ENCODE results near the gene MT1A.

Gene MT1A

DNA sequence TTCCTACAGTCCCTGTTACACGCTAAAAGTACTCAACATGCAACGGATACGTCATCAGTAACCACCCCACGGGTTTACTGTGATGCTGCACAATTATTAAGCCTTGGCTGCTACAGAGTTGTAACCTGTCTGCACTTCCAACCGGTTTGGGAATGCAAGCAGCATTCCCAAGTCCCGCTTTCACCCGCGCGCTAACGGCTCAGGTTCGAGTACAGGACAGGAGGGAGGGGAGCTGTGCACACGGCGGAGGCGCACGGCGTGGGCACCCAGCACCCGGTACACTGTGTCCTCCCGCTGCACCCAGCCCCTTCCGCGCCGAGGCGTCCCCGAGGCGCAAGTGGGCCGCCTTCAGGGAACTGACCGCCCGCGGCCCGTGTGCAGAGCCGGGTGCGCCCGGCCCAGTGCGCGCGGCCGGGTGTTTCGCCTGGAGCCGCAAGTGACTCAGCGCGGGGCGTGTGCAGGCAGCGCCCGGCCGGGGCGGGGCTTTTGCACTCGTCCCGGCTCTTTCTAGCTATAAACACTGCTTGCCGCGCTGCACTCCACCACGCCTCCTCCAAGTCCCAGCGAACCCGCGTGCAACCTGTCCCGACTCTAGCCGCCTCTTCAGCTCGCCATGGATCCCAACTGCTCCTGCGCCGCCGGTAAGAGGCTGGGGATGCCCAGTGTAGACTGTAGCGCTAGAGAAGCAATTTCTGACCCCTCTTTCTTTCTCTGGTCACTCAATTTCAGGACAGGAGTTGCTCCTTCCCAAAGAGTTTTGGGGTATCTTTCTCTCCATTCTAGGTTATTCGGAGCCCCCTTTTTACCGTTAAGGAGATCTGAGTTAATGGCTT is 30.2 kb upstream of the MT1A start, which contains the start of gene MT2A:
Gene MT2A, plus strand, starts transcription at position 542 of the 833 bp plus-strand sequence. Its CDS starts 72 bp downstream, at position 614.
- peak within 1 kb of the TSS; percentile 63 for H3K9ac ChIP-seq (ENCODE audit: low read depth, low read length)
- no peaks in the 10 kb centered on the region for H3K36me3 ChIP-seq (ENCODE audit: insufficient read depth, low read length)
- H2AFZ ChIP-seq (ENCODE audit: low read depth, low read length) = peak within 1 kb of the TSS; percentile 88
- H3K9me3 ChIP-seq (ENCODE audit: insufficient read depth, low read length, severe bottlenecking) = no peaks in the 10 kb centered on the region
- H3K4me2 ChIP-seq (ENCODE audit: insufficient read depth, low read length) = peak within 1 kb of the TSS; percentile 89
- H4K20me1 ChIP-seq (ENCODE audit: insufficient read depth, low read length) = no peaks in the 10 kb centered on the region
- H3K27me3 ChIP-seq (ENCODE audit: insufficient read depth, low read length, poor library complexity) = no peaks in the 10 kb centered on the region
- TF ChIP-seq EZH2 (IDR thresholded peaks at IDR 0.05; ENCODE audit: borderline replicate concordance, low read depth, low read length, severe bottlenecking) = no peak
- TF ChIP-seq, protein P1, sequence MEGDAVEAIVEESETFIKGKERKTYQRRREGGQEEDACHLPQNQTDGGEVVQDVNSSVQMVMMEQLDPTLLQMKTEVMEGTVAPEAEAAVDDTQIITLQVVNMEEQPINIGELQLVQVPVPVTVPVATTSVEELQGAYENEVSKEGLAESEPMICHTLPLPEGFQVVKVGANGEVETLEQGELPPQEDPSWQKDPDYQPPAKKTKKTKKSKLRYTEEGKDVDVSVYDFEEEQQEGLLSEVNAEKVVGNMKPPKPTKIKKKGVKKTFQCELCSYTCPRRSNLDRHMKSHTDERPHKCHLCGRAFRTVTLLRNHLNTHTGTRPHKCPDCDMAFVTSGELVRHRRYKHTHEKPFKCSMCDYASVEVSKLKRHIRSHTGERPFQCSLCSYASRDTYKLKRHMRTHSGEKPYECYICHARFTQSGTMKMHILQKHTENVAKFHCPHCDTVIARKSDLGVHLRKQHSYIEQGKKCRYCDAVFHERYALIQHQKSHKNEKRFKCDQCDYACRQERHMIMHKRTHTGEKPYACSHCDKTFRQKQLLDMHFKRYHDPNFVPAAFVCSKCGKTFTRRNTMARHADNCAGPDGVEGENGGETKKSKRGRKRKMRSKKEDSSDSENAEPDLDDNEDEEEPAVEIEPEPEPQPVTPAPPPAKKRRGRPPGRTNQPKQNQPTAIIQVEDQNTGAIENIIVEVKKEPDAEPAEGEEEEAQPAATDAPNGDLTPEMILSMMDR (IDR thresholded peaks at IDR 0.05; ENCODE audit: borderline replicate concordance, extremely low read depth, low read length, poor library complexity, severe bottlenecking) = no peak
- ATAC-seq (ENCODE audit: insufficient read depth, low read depth) = peak; percentile 92
- peak within 1 kb of the TSS; percentile 44 to 70; a peak in 3 of 4 replicates for H3K4me3 ChIP-seq (ENCODE audit: low read depth in 1 of 2, low read length in 2 of 2)
- peak within 1 kb of the TSS; percentile 87 for H3K27ac ChIP-seq (ENCODE audit: low read length)
- H3K79me2 ChIP-seq (ENCODE audit: insufficient read depth, low read length) = no peaks in the 10 kb centered on the region
- peaks cover 41% of the 10 kb centered on the region for H3K4me1 ChIP-seq (ENCODE audit: insufficient read depth, low read length)
- peak; percentile 92 for DNase-seq

DNA sequence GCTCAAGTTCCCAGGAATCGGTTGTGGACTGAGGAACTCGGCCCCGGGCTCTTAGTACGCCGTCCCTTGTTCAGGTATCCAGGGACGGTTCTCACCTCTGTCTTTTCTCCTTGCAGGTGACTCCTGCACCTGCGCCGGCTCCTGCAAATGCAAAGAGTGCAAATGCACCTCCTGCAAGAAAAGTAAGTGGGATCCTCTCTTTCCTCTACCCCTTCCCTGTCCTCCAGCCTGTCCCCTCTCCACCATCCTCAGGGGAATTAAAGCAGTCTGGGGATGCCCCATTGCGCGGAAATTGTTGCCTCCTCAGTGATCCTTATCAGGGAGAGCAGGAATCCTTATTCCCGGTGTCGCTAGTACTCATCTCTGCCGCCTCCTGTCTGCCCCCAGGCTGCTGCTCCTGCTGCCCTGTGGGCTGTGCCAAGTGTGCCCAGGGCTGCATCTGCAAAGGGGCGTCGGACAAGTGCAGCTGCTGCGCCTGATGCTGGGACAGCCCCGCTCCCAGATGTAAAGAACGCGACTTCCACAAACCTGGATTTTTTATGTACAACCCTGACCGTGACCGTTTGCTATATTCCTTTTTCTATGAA is 29.5 kb upstream of the MT1A start:
- peak overlapping the region; percentile 63 for H3K9ac ChIP-seq (ENCODE audit: low read depth, low read length)
- ATAC-seq (ENCODE audit: insufficient read depth, low read depth) = peak; percentile 13; the same call in 1 of the 3 replicates
- H2AFZ ChIP-seq (ENCODE audit: low read depth, low read length) = peak overlapping the region; percentile 70

DNA sequence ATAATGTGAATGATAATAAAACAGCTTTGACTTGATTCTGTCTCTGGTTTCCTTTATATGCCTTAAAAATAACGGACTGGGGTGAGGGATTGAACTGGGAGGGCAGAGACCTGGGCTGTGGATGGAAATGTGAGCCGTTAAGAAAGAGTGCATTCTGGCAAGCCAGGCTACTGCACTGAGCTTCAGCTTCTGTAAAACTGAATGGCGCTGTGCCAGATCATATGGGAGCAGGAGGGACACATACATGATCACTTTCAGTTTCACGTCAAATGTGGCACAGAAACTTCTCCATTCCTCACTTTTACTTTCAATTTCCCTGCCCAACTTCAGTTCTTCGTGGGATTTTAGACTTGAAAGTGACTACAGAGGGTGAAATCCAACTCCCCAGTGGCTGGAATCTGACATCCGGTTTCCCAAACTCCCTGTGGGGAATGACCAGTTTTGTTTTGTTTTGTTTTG is 29.0 kb upstream of the MT1A start:
- peak overlapping the region; percentile 44 to 70; a peak in 3 of 4 replicates for H3K4me3 ChIP-seq (ENCODE audit: low read depth in 1 of 2, low read length in 2 of 2)
- H3K9ac ChIP-seq (ENCODE audit: low read depth, low read length) = peak overlapping the region; percentile 63
- H3K27ac ChIP-seq (ENCODE audit: low read length) = peak overlapping the region; percentile 62
- no peaks in the 10 kb centered on the region for H4K20me1 ChIP-seq (ENCODE audit: insufficient read depth, low read length)
- H3K4me2 ChIP-seq (ENCODE audit: insufficient read depth, low read length) = peak overlapping the region; percentile 89
- H3K36me3 ChIP-seq (ENCODE audit: insufficient read depth, low read length) = no peaks in the 10 kb centered on the region
- no peaks in the 10 kb centered on the region for H3K27me3 ChIP-seq (ENCODE audit: insufficient read depth, low read length, poor library complexity)
- TF ChIP-seq, protein P1 (IDR thresholded peaks at IDR 0.05; ENCODE audit: borderline replicate concordance, extremely low read depth, low read length, poor library complexity, severe bottlenecking) = no peak
- TF ChIP-seq EZH2 (IDR thresholded peaks at IDR 0.05; ENCODE audit: borderline replicate concordance, low read depth, low read length, severe bottlenecking) = no peak
- H3K79me2 ChIP-seq (ENCODE audit: insufficient read depth, low read length) = no peaks in the 10 kb centered on the region
- no peaks in the 10 kb centered on the region for H3K9me3 ChIP-seq (ENCODE audit: insufficient read depth, low read length, severe bottlenecking)
- H2AFZ ChIP-seq (ENCODE audit: low read depth, low read length) = peak overlapping the region; percentile 70
- DNase-seq = peak; percentile 83
- ATAC-seq (ENCODE audit: insufficient read depth, low read depth) = peak; percentile 62
- H3K4me1 ChIP-seq (ENCODE audit: insufficient read depth, low read length) = peaks cover 41% of the 10 kb centered on the region

More for the DNA sequence above, 29.5 kb upstream of the MT1A start:
- Histone ChIP-seq H3K79me2 (ENCODE audit: insufficient read depth, low read length) (no peaks in the 10 kb centered on the region), H3K4me2 (ENCODE audit: insufficient read depth, low read length) (peak overlapping the region; percentile 89), H3K27ac (ENCODE audit: low read length) (peak overlapping the region; percentile 62), H3K27me3 (ENCODE audit: insufficient read depth, low read length, poor library complexity) (no peaks in the 10 kb centered on the region), H3K36me3 (ENCODE audit: insufficient read depth, low read length) (no peaks in the 10 kb centered on the region), H3K4me3 (ENCODE audit: low read depth in 1 of 2, low read length in 2 of 2) (peak overlapping the region; percentile 44 to 70; a peak in 3 of 4 replicates), H3K4me1 (ENCODE audit: insufficient read depth, low read length) (peaks cover 41% of the 10 kb centered on the region), H4K20me1 (ENCODE audit: insufficient read depth, low read length) (no peaks in the 10 kb centered on the region), H3K9me3 (ENCODE audit: insufficient read depth, low read length, severe bottlenecking) (no peaks in the 10 kb centered on the region)
- TF ChIP-seq, protein P1 (IDR thresholded peaks at IDR 0.05; ENCODE audit: borderline replicate concordance, extremely low read depth, low read length, poor library complexity, severe bottlenecking) = peak; percentile 22
- no peak for TF ChIP-seq EZH2 (IDR thresholded peaks at IDR 0.05; ENCODE audit: borderline replicate concordance, low read depth, low read length, severe bottlenecking)
- peak; percentile 33 for DNase-seq
